ENCODE data around the gene TSPAN15.

Gene TSPAN15

GRCh38 chr10:69538461-69538860 is 87.2 kb downstream of the TSPAN15 start:
- no peak overlapping the region for H3K27ac ChIP-seq
- TF ChIP-seq ZFX (IDR thresholded peaks at IDR 0.05; ENCODE audit: borderline replicate concordance) = no peak
- no peak for TF ChIP-seq CTCF (IDR thresholded peaks at IDR 0.05)

GRCh38 chr10:69541463-69541862 is 90.2 kb downstream of the TSPAN15 start:
- no peak overlapping the region for H3K27ac ChIP-seq
- no peak for TF ChIP-seq ZFX (IDR thresholded peaks at IDR 0.05; ENCODE audit: borderline replicate concordance)
- TF ChIP-seq CTCF (IDR thresholded peaks at IDR 0.05) = no peak

- H3K27ac ChIP-seq = no peak overlapping the region
- no peak for TF ChIP-seq ZFX (IDR thresholded peaks at IDR 0.05; ENCODE audit: borderline replicate concordance)
- no peak for TF ChIP-seq CTCF (IDR thresholded peaks at IDR 0.05)
Observed at GRCh38 chr10:69549959-69550358, 98.7 kb downstream of the TSPAN15 start.

- no peak for TF ChIP-seq CTCF (IDR thresholded peaks at IDR 0.05)
- TF ChIP-seq ZFX (IDR thresholded peaks at IDR 0.05; ENCODE audit: borderline replicate concordance) = no peak
- no peak overlapping the region for H3K27ac ChIP-seq
Observed at GRCh38 chr10:69552268-69552667, 101.0 kb downstream of the TSPAN15 start.

GRCh38 chr10:69553328-69553727 is 102.1 kb downstream of the TSPAN15 start:
- TF ChIP-seq CTCF (IDR thresholded peaks at IDR 0.05) = no peak
- no peak for TF ChIP-seq ZFX (IDR thresholded peaks at IDR 0.05; ENCODE audit: borderline replicate concordance)

GRCh38 chr10:69554611-69555010 is 103.3 kb downstream of the TSPAN15 start:
- H3K27ac ChIP-seq = no peak overlapping the region
- TF ChIP-seq ZFX (IDR thresholded peaks at IDR 0.05; ENCODE audit: borderline replicate concordance) = no peak
- TF ChIP-seq CTCF (IDR thresholded peaks at IDR 0.05) = no peak

More at GRCh38 chr10:69553328-69553727, 102.1 kb downstream of the TSPAN15 start:
- no peak overlapping the region for H3K27ac ChIP-seq

Measured in 22Rv1 (cell line).